HepG2 (cell line): ENCODE results near the gene HELZ. TPM values are rescaled to one million over a fixed set of nuclear protein-coding genes. Genes with fewer than 3 reads are reported as not detected.

Experiments
- ATAC-seq: fragments of 200-7000 bp; cut with Tn5 transposase; 3 replicates; pipeline ENCODE4 v1.9.1; 2020; ENCODE audit warnings: mild to moderate bottlenecking, moderate library complexity
- BruUV-seq: library from RNA; stranded (reverse); fragments of 400-500 nt; replicated peaks from 2 replicates; lab custom pipeline; 2021; lab: Mats Ljungman, UMichigan
- CTCF ChIA-PET: fragments of 300-600 bp; formaldehyde crosslinking; extraction: SDS; loops from one replicate; lab custom pipeline; 2021; ENCODE audit warnings: low total read pairs, inconsistent platforms, low intra/inter-chr PET ratio; lab: Yijun Ruan, JAX
- POLR2A ChIA-PET: fragments of 350-600 bp; sonication (Branson Sonifier 250); formaldehyde crosslinking; loops from one replicate; lab custom pipeline; 2020; ENCODE audit warnings: antibody characterized with exemption, inconsistent platforms; lab: Yijun Ruan, JAX
- DNase-seq: peaks from one replicate; pipeline ENCODE4 v3.0.0-alpha.2; 2015; ENCODE audit warnings: low spot score
- FAIRE-seq: peaks from 3 replicates; lab custom pipeline; 2011; peaks lifted over from hg19 to GRCh38; lab: Jason Lieb, UNC
- H2AFZ ChIP-seq: one replicate; pipeline ENCODE4 v1.6.1; 2011; ENCODE audit warnings: low read length, inconsistent platforms
- H3K27ac ChIP-seq: fragments of 300-600 bp; 3 replicates; pipeline ENCODE4 v1.8.0; 2011; ENCODE audit warnings: mixed run types, mild to moderate bottlenecking, mixed read lengths, low read length, inconsistent platforms; ENCODE audit not compliant: insufficient read depth; ENCODE audit errors: extremely low read length
- H3K27me3 ChIP-seq, 2 experiments: fragments of 200-600 bp in 1 of 2; 2 replicates in 1 of 2; 3 replicates in 1 of 2; pipeline versions ENCODE4 v1.6.0 to v1.8.0; 2011; ENCODE audit warnings: low read length in 2 of 2, mild to moderate bottlenecking in 2 of 2, moderate library complexity in 2 of 2, inconsistent platforms in 1 of 2; ENCODE audit not compliant: insufficient read depth in 2 of 2, control insufficient read depth in 1 of 2
- H3K36me3 ChIP-seq, 2 experiments: fragments of 200-600 bp in 1 of 2; replicated peaks in 1 of 2; 2 replicates in 1 of 2; 3 replicates in 1 of 2; pipeline versions ENCODE4 v1.5.1 to v1.8.0; 2011; ENCODE audit warnings: low read length in 2 of 2, inconsistent platforms in 1 of 2; ENCODE audit not compliant: insufficient read depth in 2 of 2, control insufficient read depth in 1 of 2
- H3K4me1 ChIP-seq: 2 replicates; pipeline ENCODE4 v1.5.1; 2012; ENCODE audit warnings: low read length, inconsistent platforms; ENCODE audit not compliant: insufficient read depth
- H3K4me2 ChIP-seq: 2 replicates; pipeline ENCODE4 v1.6.0; 2011; ENCODE audit warnings: low read depth, low read length, inconsistent platforms
- H3K4me3 ChIP-seq, 3 experiments: fragments of 200-600 bp in 1 of 3; sonication (generic), shearing (Covaris generic) in 1 of 3; replicated peaks in 1 of 3; 2 replicates each; pipeline ENCODE4 v1.5.1; 2011 to 2016; ENCODE audit warnings: low read length in 3 of 3, inconsistent platforms in 2 of 3, low read depth in 2 of 3, mild to moderate bottlenecking in 2 of 3, control low read depth in 1 of 3, mixed read lengths in 1 of 3; ENCODE audit not compliant: insufficient read depth in 1 of 3
- H3K79me2 ChIP-seq: one replicate; pipeline ENCODE4 v1.6.1; 2011; ENCODE audit warnings: low read length, inconsistent platforms; ENCODE audit not compliant: insufficient read depth
- H3K9ac ChIP-seq: 2 replicates; pipeline ENCODE4 v1.6.0; 2011; ENCODE audit warnings: mild to moderate bottlenecking, low read depth, low read length, inconsistent platforms; ENCODE audit not compliant: insufficient read depth
- H3K9me3 ChIP-seq: 2 replicates; pipeline ENCODE4 v1.5.1; 2012; ENCODE audit warnings: mild to moderate bottlenecking, low read length
- H4K20me1 ChIP-seq: 2 replicates; pipeline ENCODE4 v1.6.0; 2011; ENCODE audit warnings: inconsistent platforms, mild to moderate bottlenecking, low read length, moderate library complexity; ENCODE audit not compliant: insufficient read depth
- MAFF ChIP-seq: IDR thresholded peaks from 2 replicates; pipeline ENCODE4 v1.6.1; 2011; ENCODE audit warnings: low read depth, low read length, improper control_type of control experiment
- MATR3 ChIP-seq: sonication (generic); formaldehyde crosslinking; IDR thresholded peaks from 2 replicates; pipeline ENCODE4 v1.4.0; 2020; ENCODE audit warnings: missing genetic modification reagents
- MED1 ChIP-seq: sonication (generic); formaldehyde crosslinking; IDR thresholded peaks from 2 replicates; pipeline ENCODE4 v1.4.0; 2020; ENCODE audit warnings: missing genetic modification reagents
- MED13 ChIP-seq: sonication (generic); formaldehyde crosslinking; IDR thresholded peaks from 2 replicates; pipeline ENCODE4 v1.5.0; 2020; ENCODE audit warnings: missing genetic modification reagents
- MNT ChIP-seq: fragments of 450-650 bp; IDR thresholded peaks from 2 replicates; pipeline ENCODE4 v1.6.1; 2016
- MTF2 ChIP-seq: sonication (generic); formaldehyde crosslinking; IDR thresholded peaks from 2 replicates; pipeline ENCODE4 v1.5.0; 2020; ENCODE audit warnings: missing genetic modification reagents, borderline replicate concordance
- MXI1 ChIP-seq: IDR thresholded peaks from 3 replicates; pipeline ENCODE4 v1.6.1; 2012; ENCODE audit warnings: low read depth, low read length, inconsistent platforms, borderline replicate concordance
- PRDM10 ChIP-seq: sonication (generic); formaldehyde crosslinking; IDR thresholded peaks from 2 replicates; pipeline ENCODE4 v1.4.0; 2020; ENCODE audit warnings: low read depth, missing genetic modification reagents
- SATB2 ChIP-seq: sonication (generic); formaldehyde crosslinking; IDR thresholded peaks from 2 replicates; pipeline ENCODE4 v1.5.0; 2020; ENCODE audit warnings: missing genetic modification reagents
- ZFY ChIP-seq: sonication (generic); formaldehyde crosslinking; IDR thresholded peaks from 2 replicates; pipeline ENCODE4 v1.4.0; 2020; ENCODE audit warnings: missing genetic modification reagents
- ZNF101 ChIP-seq: sonication (generic); formaldehyde crosslinking; IDR thresholded peaks from 2 replicates; pipeline ENCODE4 v1.4.0; 2020; ENCODE audit warnings: mild to moderate bottlenecking, low read depth, missing genetic modification reagents, borderline replicate concordance
- ZNF484 ChIP-seq: sonication (generic); formaldehyde crosslinking; IDR thresholded peaks from 2 replicates; pipeline ENCODE4 v1.5.1; 2020; ENCODE audit warnings: mild to moderate bottlenecking, low read depth, missing genetic modification reagents, borderline replicate concordance
- ZNF589 ChIP-seq: sonication (generic); formaldehyde crosslinking; conservative IDR thresholded peaks from 2 replicates; pipeline ENCODE4 v1.8.0; 2022; ENCODE audit warnings: mild to moderate bottlenecking, moderate library complexity, missing genetic modification reagents
- WGBS: methylation state at CpG from one replicate; pipeline ENCODE4 v1.1.6; 2017; ENCODE audit warnings: low lambda C conversion rate; 5-methylcytosine and 5-hydroxymethylcytosine counted together
- in situ Hi-C: cut with HindIII; loops from 2 replicates; pipeline ENCODE4 v1.10.0; 2017; ENCODE audit warnings: low pct_unique_long_range_greater_than_20kb; ENCODE audit not compliant: extremely low pct_ligation_motif_present
- intact Hi-C: fragments of 100-400 bp; cut with micrococcal nuclease; formaldehyde crosslinking; loops from one replicate; pipeline ENCODE4 v1.10.0; 2022; ENCODE audit not compliant: unreplicated experiment
- polyA plus RNA-seq, 8 experiments: library from polyadenylated mRNA; depleted of rRNA in 3 of 8; stranded (reverse) in 7 of 8; unstranded in 1 of 8; fragments of >200 nt; fragmentation: Illumina TruSeq in 4 of 8; extraction: Trizol in 4 of 8; gene quantifications; 2 replicates each; pipeline versions ENCODE4 v1.2.1 to v1.2.3, GENCODE V29; 2011 to 2016; ENCODE audit warnings: low read depth in 4 of 8, missing spikeins in 1 of 8, mixed read lengths in 1 of 8; ENCODE audit not compliant: insufficient read depth in 1 of 8
- total RNA-seq, 5 experiments: library from RNA; depleted of rRNA; stranded (reverse); fragments of >200 nt; fragmentation: Illumina TruSeq; extraction: Trizol; gene quantifications; 2 replicates each; pipeline ENCODE4 v1.2.3, GENCODE V29; 2016; ENCODE audit warnings: low read depth in 1 of 5

Gene HELZ
- total and polyA plus RNA-seq, 2 of the 13 experiments (the other 11 are each of a cell fraction or from before 2014, with no cell fraction given), result 35.3 to 52.4 TPM

- no peak for TF ChIP-seq PRDM10 (CRISPR knock-in tag)
- TF ChIP-seq, all 625 proteins: peak for 0
Observed at GRCh38 chr17:67241719-67242341, 3.2 kb downstream of the HELZ start (continued).

- H3K27ac ChIP-seq, result no peak overlapping the region
- FAIRE-seq (no peak), DNase-seq (no peak), ATAC-seq (no peak)
- BruUV-seq, result no TSS peak
- no peaks in the 10 kb centered on the region for H3K9me3 ChIP-seq
- H3K36me3 ChIP-seq, result peaks cover 14 to 52% of the 10 kb centered on the region in 2 experiments
- in situ Hi-C loops, result no loop called here
- intact Hi-C loops, result no loop called here
- WGBS, result over 99% methylated on average over 3 of the region's 3 CpGs
- H3K27me3 ChIP-seq, result no peaks in the 10 kb centered on the region; a peak in 1 of 5 replicates
- no peak overlapping the region; the same call in 1 of the 2 replicates for H3K4me2 ChIP-seq
- no peak overlapping the region for H2AFZ ChIP-seq
- ChIA-PET CTCF (no interaction called here), POLR2A (interaction anchor here (1.3 kb wide), 1 partner anchor 17 kb away, joined by 4 read pairs; no protein-coding TSS in a partner anchor)
- TF ChIP-seq SATB2 (CRISPR knock-in tag) (no peak), ZNF101 (CRISPR knock-in tag) (no peak), MXI1 (no peak), MAFF (no peak), MED1 (CRISPR knock-in tag) (no peak), MED13 (CRISPR knock-in tag) (no peak), MTF2 (no peak), ZNF484 (CRISPR knock-in tag) (no peak), MNT (no peak), ZNF589 (CRISPR knock-in tag) (no peak), MATR3 (CRISPR knock-in tag) (no peak), ZFY (CRISPR knock-in tag) (no peak)
- peaks cover 69% of the 10 kb centered on the region for H4K20me1 ChIP-seq
- H3K9ac ChIP-seq, result no peak overlapping the region
- H3K79me2 ChIP-seq, result peaks cover 91% of the 10 kb centered on the region
- H3K4me3 ChIP-seq, result no peak overlapping the region
- H3K4me1 ChIP-seq, result peaks cover 47% of the 10 kb centered on the region
Observed at GRCh38 chr17:67239597-67239996, 5.4 kb downstream of the HELZ start.
